Glomerular visceral epithelial cell (primary cell): Measurements from ENCODE around the gene CDKN1C.

Source experiments
- DNase-seq: peaks from one replicate; pipeline ENCODE4 v3.0.0-alpha.2; 2016; ENCODE audit errors: extremely low spot score

The CDKN1C gene

DNA sequence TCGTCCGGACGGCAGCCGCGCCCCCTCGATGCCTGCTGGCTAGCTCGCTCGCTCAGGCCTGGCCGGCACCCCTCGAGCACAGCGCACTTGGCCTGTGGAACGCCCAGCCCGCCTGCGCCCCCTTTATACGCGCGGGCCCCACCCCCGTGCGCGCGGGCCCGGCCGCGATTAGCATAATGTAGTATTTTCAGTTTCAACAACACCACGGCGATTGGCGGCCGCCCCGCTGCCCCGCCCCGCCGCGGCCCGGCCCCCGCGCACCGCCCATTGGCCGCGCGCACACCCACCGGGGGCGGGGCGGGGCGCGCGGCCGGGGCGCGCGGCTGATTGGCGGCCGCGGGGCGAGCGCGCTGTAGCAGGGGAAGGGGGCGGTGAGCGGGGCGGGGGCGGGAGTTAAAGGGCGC, at the start of gene CDKN1C:
Gene CDKN1C (minus strand): TSS at position 98 of the 404 bp plus-strand sequence. CDS start 319 bp downstream, outside the sequence.
- peak; percentile 87 for DNase-seq

DNA sequence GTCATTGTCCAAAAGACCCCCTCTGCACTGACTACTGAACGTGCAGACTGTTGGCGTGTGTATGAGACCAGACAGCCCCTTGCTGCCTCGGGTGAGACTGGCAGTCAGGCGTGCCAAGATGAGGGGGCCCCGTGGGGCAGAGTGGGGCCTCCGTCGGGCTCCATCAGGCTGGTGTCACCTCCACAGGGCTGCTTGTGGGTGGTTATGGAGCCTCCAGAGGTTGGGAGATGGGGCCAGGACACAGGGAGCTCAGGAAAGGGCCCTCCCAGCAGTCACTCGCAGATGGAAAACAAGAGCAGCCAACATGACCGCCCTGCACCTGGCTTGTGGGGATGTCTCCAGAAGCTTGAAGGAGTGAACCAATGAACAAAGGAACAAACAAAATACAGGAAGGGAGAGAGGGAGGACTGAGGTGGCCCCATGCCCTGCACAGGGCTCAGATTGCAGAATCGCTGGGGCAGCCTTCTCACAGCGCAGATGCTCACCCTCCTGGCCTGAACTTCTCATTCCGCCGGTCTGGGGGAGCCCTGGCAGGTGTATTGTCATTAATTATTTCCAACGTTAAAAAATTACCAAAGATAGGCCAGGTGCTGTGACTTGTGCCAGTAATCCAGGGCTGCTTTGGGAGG, 49.1 kb upstream of the CDKN1C start:
- DNase-seq, result no peak

DNA sequence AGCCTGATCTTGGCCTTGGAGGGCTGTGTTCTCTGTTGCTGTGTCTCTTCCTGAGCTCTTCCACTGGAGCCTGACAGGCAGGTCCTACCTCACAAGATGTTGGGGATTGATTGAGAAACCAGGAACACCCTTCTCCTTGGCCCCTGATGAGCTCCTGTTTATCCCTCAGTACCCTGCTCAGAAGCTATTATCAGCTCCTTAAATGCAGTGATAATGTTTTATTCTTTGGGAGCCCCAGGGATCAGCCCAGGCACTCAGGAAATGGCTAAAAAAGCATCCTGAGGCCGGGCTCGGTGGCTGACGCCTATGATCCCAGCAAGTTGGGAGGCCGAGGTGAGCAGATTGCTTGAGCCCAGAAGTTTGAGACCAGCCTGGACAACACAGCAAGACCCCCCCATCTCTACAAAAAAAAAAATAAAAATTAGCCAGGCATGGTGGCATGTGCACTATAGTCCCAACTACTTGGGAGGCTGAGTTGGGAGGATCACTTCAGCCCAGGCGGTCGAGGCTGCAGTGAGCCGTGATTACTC, 48.5 kb upstream of the CDKN1C start:
- no peak for DNase-seq

DNA sequence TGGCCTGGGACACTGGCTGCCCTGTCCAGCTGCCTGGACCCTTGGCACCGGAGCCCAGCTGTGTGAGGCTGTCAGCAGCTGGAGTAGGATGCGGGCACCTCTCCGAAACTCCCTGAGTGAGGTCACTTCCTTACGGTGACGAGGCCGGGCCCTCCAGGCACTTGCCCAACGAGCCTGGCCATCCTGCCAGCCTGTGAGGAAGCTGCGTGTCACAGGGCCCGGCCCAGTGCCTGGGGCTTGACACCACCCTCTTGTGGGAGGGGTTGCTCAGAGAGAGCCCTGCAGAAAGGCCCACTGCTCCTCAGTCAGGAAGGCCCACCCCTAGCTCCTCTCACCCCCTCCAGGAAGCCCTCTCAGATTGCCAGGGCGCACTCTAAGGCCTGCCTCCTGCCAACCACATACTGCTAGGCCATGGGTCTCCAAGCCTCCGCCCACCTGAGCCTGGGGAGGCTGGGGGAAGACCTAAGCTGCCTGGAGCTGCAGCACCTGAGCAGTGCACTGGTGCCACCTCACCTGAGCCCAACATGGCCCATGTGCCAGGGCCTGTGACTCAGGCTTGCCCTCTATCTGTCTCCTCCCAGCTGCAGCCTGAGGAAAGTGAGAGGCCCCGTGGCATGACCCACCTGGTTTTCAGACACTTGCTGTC, 47.9 kb upstream of the CDKN1C start:
- peak; percentile 93 for DNase-seq

DNA sequence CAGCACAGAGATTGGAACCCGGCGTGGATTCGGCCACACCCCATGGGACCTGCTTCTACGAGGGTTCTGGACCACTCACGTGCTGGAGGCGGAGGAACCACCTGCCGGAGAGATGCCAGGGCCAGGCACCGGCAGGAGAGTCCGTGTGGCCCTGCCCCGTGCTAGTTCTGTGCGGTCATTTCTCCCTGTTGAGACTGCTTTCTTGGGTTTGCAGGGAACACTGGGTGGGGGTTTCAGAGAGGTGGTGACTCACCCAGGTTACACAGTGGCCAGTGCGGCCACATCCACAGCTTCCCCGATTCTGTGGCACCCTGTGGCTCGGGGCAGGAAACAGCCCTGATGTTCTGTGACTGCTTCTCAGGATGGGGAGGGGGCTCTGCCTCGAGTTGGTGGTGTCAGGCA, 47.3 kb upstream of the CDKN1C start:
- peak; percentile 73 for DNase-seq

DNA sequence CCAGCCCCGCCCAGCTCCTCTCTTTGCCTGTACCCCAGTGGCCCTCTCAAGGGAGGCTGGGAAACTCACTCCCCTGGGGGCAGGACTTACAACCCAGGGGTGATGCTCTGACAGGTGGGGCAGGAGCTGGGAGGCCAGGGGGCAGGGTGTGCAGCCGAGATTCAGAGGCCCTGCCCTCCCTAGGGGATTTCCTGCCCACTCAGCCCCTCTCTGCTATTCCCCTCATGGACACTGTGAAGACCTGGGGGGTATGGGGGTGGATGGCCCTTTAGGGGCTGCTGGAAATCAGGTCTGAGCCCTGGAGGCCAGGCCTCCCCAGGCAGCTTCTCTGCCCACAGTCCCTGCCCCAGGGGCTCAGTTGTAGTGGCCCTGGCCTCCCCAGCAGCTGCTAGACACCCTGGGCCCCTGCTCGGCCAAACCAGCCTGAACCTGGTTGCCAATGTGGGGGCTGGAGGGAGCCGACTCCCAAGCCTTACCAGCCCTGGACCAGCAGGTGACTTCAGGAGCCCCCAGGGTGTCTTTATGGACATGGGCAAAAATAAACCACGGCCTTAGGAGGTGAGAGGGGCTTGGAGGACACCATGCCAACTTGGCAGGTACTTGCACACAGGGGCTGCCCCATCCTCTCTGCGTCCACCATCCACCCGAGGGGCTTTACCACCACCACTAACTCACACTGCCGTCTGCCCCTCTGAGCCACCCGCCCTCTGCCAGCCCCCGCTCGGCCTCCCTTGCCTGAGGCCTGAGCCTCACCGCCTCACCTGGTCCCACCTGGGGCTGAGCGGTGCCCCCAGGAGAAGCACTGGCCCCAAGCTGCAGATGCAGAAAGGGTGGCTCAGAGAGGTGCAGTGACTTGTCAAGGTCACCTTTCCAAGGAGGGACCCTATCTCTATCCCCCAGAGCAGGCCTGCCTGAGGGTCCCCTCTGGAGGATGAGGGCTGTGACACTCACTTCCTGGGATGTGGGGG, 46.5 kb upstream of the CDKN1C start:
- no peak for DNase-seq

DNA sequence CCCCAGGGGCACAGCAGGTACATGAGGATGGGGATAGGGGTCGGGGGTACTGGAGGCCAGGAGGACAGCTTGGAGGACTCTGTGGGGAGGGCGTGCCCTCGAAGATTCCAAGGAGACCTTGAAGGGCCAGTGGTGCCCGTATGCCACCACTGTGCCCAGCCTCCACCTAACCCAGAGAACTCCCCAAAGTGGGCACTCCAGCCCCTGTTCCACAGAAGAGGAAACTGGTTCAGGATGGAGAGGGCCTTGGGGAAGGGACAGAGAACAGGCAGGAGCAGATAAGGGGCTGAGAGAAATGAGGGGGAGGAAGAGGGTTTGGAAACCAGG, 45.8 kb upstream of the CDKN1C start:
- DNase-seq, result no peak

DNA sequence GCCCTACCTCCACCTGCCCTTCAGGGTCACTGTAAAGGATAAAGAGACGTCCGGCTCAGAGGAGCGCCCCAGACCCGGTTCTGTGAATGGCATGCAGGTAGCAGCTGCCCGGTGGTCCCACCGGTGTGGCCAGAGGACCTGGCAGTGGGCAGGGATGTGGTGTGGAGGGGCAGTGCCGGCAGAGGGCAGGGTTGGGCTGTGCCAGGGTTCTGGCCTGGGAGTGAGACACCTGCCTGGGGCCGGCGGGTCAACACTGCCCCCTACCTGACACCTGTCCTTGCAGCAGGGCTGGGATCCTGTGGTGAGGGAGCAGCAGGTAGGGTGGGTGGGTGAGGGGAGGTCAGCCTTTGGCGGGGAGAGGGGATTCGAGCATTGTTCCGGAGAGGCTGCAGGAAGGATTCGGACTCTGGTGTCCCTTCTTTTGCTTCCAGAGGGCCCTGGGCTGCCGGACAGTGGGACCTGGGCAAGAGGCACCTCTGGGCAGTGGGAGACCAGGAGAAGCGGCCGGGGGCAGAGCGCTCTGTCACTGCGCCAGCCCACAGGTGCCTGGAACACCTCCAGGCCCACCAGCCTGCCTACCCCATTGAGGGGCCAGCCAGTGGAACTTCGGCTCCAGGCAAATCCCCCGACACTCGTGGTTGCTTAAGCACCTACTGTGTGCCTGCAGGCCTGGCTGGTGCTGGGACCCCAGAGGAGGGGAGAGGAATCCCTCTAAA, 45.3 kb upstream of the CDKN1C start:
- DNase-seq, result peak; percentile 80

DNA sequence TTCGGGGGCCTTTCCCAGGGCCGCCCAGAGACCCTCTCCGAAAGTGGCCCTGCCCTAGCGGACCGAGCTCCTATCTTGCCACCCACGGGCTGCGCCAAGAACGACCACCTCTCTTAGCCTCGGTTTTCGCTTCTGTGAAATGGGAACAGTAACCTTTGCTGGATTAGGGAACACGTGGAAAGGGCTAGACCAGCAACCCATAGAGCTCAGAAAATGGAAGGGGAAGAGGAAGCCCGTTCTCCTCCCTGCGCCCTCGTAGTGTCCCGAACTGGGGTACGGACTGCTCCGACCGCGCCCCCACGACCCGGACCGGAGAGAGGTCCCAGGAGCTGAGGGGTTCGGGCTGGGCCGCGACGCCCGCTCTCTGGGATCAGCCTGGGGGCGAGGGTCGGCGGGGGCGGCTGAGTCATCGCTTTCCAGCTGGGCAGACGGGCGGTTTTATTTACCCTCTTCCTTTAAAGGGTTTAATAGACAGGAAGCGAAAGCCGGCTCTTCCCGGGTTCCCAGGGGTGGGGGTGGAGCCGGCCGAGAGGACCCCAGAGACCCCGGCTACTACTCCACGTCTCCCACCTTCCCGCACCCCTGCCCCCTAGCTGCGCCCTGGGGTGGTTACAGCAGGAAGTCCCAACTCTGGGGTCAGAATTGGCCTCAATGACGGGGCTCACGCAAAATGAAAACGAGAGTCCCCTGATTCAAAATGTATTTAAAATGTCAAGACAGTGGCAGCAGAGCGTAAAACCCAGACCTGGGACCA, 44.6 kb upstream of the CDKN1C start:
- DNase-seq, result peak; percentile 60

DNA sequence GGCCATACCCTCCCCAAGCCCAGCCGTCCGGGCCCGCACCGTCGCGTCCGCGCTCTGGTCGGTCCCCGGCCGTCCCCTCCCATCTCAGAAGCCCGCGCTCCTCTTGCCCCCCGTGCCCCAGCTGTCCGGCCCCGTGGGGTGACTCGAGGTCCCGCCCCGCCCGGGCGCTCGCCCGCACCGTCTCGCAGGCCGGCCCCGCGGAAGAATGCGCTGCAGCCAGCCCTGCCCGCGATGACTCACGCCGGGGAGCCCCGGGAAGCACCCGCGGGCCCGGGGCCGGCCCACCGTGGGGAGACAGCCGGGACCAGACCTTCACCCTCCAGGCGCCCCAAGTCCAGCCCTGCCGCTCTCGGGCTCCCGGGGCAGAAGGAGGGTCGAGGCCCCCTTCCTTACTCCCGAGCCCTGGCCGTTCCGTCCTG, 44.0 kb upstream of the CDKN1C start:
- peak; percentile 75 for DNase-seq

DNA sequence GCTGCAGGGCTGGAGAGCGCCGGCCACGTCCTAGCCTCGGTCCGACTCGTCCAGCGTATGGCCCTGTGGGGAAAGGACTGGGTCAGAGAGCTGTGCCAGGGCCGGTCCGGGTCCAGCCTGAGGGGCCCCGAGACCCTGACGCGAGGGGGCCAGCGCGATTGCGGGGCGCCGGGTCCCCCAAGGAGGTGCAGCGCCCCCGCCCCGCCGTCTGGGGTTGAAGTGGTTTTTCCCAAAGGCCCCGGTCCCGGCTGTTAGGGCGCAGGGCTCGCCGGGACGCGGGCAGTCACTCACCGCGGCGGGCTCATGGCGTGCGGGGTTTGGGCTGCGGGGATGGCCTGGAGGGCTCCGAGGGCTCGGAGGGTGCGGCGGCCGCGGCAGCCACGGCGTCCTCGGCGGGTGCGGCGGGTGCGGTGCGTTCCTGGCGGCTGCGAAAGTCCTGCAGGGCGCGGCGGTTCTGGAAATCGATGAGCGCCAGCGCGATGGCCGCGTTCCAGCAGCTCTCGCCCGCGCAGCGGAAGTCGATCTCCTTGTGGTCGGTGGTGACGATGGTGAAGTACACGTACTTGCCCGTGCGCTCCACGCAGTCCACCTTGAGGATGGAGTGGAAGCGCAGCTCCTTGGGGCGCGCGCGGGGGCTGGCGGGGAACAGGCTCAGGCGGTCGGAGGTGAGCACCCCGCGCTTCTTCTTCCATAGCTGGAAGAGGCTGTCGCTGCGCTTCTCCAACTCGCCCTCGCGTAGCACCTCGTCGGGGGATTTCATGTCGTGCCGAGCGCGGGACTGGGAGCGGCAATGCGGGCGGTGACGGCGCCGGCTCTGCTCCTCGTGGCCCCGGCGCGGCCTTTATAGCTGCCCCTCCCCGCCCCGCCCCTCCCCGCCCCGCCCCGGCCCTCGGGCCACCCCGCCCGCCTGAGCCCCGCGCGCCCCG, 43.3 kb upstream of the CDKN1C start, which contains the start of gene PHLDA2:
Gene PHLDA2 (minus strand): TSS at position 816 of the 926 bp plus-strand sequence. CDS start 56 bp downstream, at position 760.
- DNase-seq, result peak; percentile 72

DNA sequence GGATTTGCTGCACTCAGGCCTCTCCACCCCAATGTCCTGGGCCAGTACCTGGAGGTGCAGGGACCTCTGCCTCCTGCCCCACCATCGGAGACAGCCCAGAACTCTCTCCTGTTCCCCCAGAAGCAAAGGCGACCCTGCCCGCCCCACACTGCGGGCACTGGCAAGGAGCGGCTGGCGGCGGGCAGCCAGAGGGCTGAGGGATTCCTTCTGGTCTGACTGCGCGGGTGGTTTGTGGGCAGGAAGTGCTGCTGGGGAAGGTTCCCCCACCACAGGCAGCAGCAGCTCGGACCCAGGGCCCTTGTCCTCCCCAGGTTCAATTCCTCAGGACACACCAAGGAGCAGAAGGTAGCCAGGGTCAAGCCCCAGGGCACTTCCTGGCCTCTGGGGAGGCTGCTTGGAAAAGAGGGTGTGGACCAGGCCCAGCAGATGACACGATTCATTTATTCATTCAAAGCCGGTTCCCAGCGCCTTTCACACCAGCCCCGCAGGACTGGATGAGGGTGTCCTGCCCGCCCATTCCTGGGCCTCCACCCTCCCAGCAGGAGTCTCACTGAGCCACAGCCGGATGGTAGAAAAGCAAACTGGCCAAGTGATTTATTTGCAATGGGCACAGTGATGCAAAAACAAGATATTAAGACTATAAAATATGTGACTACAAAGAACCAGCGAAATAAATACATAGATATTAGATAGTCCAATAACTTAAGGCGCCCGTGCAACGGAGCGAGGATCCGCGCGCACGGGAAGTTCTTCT, 42.5 kb upstream of the CDKN1C start:
- DNase-seq, result peak; percentile 39

DNA sequence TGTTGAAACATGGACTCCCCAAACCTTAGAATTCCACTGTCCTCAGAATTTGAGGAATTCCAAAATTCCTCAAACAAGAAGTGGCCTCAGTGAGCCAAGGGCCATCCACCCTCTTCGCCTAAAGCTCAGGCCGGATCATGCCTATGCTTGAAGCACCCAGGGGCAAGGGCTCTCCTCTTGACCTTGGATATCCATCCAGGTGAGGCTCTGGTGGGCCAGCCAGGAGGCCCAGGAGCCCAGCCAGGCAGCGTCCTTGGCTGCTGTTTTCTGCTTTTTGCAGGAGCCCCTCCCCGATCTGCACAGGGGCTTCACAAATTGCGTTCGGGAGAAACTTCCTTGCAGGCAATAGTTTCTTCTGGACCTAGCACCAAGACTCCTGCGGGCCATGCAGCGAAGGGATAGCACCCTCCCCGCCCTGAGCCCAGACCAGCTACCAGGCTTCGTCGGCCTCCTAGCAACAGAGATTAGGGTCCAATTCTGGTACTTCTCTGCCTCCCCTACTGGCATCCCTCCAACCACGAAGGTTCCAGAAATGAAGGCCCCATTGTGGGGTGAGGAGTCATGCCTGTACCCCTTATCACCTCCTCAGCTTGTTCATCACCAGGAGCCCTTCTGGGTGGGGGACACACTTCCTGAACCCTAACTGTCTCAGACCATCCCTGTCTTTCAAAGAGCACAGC, 41.7 kb upstream of the CDKN1C start:
- DNase-seq, result no peak

DNA sequence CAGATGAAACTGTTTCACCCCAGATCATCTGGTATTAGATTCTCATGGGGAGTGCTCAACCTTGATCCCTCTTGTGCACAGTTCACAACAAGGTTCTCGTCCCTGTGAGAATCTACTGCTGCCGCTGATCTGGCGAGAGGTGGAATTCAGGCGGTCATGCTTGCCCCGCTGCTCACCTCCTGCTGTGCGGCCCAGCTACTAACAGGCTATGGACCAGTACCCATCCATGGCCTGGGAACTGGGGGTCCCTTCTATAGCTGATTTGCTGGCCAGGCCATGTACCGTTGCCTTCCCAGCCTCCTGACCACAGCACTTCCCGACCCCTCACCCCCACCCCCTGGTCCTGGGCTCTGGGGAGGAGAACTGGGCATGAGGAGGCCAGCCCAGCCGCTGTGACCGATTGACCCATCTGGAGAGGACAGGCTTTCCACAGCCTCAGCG, 41.1 kb upstream of the CDKN1C start:
- no peak for DNase-seq

DNA sequence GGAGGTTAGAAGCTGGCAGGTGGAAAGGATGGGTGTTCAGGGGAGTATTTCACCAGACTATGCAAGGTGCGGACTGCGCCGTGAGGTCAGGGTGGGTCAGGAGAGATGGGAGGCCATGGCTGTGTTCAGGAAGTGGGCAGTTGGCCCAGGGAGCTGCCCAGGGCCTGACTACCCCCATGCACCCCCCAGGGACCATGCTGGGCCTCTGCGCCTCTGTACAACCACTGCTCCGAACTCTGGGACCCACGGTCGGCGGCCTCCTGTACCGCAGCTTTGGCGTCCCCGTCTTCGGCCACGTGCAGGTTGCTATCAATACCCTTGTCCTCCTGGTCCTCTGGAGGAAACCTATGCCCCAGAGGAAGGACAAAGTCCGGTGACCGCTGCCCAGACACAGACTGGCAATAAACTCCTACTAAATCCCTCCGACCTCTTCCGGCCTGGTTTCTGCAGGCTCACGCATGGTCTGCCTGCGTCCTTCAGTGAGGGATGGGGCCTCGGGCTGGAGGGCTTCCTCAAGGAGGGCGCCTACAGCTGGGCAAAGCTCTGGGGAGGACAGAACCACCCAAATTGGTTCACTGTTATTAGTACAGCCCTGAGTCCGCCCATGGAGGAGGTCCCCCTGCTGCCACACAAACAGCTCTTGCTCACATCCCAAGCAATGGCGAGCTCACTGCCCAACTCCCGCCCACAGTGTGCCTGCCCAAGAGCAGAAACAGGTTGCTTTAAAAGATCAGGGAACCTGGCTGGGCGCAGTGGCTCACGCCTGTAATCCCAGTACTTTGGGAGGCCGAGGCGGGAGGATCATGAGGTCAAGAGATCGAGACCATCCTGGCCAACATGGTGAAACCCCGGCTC, 39.5 kb upstream of the CDKN1C start:
- DNase-seq, result no peak

DNA sequence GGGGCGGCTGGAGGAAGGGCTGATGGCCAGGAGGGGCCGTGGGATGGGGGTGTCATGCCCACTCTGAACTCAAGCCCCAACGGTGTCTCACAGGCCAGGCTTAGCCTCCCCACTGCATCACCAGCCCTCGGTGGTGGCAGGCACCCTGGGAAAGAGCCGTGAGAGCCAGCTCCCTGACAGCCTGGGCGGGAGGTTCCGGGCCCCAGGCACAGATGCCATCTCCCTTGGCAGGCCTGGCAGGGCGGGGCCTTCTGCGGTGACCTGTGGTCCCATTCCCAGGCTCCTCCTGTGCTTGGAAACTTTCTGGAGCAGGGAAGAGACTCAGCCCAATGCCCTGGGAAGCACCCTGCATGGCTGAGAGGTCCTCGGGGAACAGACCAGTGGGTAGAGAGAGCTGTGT, 38.8 kb upstream of the CDKN1C start:
- no peak for DNase-seq
